ENCODE data around the gene PSD4. TPM values are rescaled to one million over a fixed set of nuclear protein-coding genes. Genes with fewer than 3 reads are reported as not detected.

The PSD4 gene
- total and polyA plus RNA-seq, 2 of the 8 experiments (the other 6 are each of a cell fraction or from before 2014, with no cell fraction given), result 0.53 to 1.2 TPM

DNA sequence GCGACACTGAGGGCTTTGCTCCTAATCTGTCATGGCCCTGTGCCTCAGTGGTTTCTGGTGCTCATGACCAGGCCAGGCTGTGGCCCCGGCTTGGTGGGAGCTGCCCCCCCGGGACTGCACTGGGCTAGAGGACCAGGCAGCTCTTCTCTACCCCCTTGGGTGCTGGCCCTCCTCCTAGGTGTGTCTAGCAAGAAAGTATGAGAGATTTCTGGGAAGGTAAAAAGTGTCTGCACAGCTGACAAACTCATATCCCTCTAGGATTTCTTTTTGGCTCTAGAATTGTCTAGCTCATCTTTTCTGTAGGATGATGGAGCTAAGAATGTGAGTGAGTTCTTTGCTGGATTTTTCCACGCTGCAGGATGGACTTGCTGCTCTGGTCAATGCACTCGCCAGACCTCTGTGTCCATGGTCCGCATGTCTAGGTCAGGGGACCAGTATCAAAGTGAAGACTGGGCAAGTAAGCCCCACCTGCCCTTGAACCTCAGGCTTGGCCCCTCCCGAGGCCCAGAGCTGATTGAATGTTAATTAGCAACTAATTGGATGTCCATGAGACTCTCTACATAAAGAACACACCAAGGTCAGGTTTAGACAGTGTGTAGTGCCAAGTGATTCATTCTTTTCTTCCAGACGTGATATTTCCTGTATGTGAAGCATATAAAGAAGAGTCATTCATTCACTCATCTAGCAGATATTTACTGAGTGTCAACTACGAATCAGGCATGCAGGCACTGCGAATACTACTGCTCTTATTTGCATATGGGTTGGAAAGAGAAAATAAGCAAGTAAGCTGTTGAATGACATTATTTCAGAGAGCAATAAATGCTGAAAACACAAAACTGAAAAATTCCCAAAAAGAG lies 15.6 kb upstream of the PSD4 start (continued):
- TF ChIP-seq BCL11A (IDR thresholded peaks at IDR 0.05; ENCODE audit: low read depth in 2 of 2, low read length in 2 of 2), result no peak
- no peak for TF ChIP-seq EGR1 (IDR thresholded peaks at IDR 0.05; ENCODE audit: borderline replicate concordance, low read depth, low read length)
- no peak for TF ChIP-seq SRF (IDR thresholded peaks at IDR 0.05; ENCODE audit: low read depth, low read length)
- no peak for TF ChIP-seq GABPA (IDR thresholded peaks at IDR 0.05; ENCODE audit: borderline replicate concordance, insufficient read depth, low read length)
